GM19043 (cell line): ENCODE data around the gene SNRPB.

Source experiments
- ATAC-seq: cut with Tn5 transposase; IDR thresholded peaks from one replicate; pipeline ENCODE4 v1.9.1; 2021; ENCODE audit warnings: low read depth; ENCODE audit not compliant: unreplicated experiment

The SNRPB gene

GRCh38 chr20:2430538-2430937 lies 40.1 kb downstream of the SNRPB start:
- no peak for ATAC-seq

- ATAC-seq = no peak
These were observed 41.5 kb downstream of the SNRPB start for GRCh38 chr20:2429051-2429450.

GRCh38 chr20:2421247-2421646 lies 49.3 kb downstream of the SNRPB start:
- ATAC-seq = no peak

GRCh38 chr20:2420510-2420909 lies 50.1 kb downstream of the SNRPB start:
- ATAC-seq = no peak

GRCh38 chr20:2418388-2418787 lies 52.2 kb downstream of the SNRPB start:
- ATAC-seq = no peak

- no peak for ATAC-seq
These were observed 53.4 kb downstream of the SNRPB start for GRCh38 chr20:2417213-2417541.

GRCh38 chr20:2416541-2417212 lies 53.9 kb downstream of the SNRPB start:
- no peak for ATAC-seq
